ENCODE results near the gene CSH2. TPM values are rescaled to one million over a fixed set of nuclear protein-coding genes. Genes with fewer than 3 reads are reported as not detected.

Gene CSH2
- total and polyA plus RNA-seq, 2 of the 13 experiments (the other 11 are each of a cell fraction or from before 2014, with no cell fraction given), result not detected

GRCh38 chr17:63827002-63827800, 46.3 kb downstream of the CSH2 start, which contains the start of the genes FTSJ3 and PSMC5 (continued):
- TF ChIP-seq ZSCAN5A (CRISPR knock-in tag; IDR thresholded peaks at IDR 0.05; ENCODE audit: borderline replicate concordance) (no peak), LCORL (IDR thresholded peaks at IDR 0.05) (no peak), LCORL (CRISPR knock-in tag; IDR thresholded peaks at IDR 0.05) (peak; percentile 74; the same call in 1 of the 2 replicates), ZNF451 (CRISPR knock-in tag; IDR thresholded peaks at IDR 0.05) (peak; percentile 98), RBM39 (IDR thresholded peaks at IDR 0.05; ENCODE audit: low read depth, low read length, poor library complexity, severe bottlenecking) (peak; percentile 79), ZNF317 (CRISPR knock-in tag; IDR thresholded peaks at IDR 0.05) (peak; percentile 83; the same call in 1 of the 2 replicates), PHF8 (CRISPR knock-in tag; IDR thresholded peaks at IDR 0.05) (peak; percentile 97), ETV5 (CRISPR knock-in tag; IDR thresholded peaks at IDR 0.05; ENCODE audit: borderline replicate concordance) (peak; percentile 94), SALL1 (CRISPR knock-in tag; IDR thresholded peaks at IDR 0.05) (peak; percentile 88; the same call in 1 of the 2 replicates), SP5 (CRISPR knock-in tag; IDR thresholded peaks at IDR 0.05; ENCODE audit: borderline replicate concordance, low read depth) (peak; percentile 23; the same call in 1 of the 2 replicates), HMG20A (CRISPR knock-in tag; IDR thresholded peaks at IDR 0.05; ENCODE audit: borderline replicate concordance) (peak; percentile 46; the same call in 1 of the 2 replicates), POGK (CRISPR knock-in tag; conservative IDR thresholded peaks at IDR 0.05) (peak; percentile 99), ZNF792 (CRISPR knock-in tag; IDR thresholded peaks at IDR 0.05) (peak; percentile 58), RFXAP (CRISPR knock-in tag; IDR thresholded peaks at IDR 0.05; ENCODE audit: borderline replicate concordance) (no peak; the same call in 1 of the 2 replicates), ZBTB26 (CRISPR knock-in tag; IDR thresholded peaks at IDR 0.05; ENCODE audit: borderline replicate concordance) (peak; percentile 29; the same call in 1 of the 2 replicates), TOE1 (CRISPR knock-in tag; IDR thresholded peaks at IDR 0.05) (no peak), DDIT3 (CRISPR knock-in tag; IDR thresholded peaks at IDR 0.05) (no peak), USF2 (IDR thresholded peaks at IDR 0.05; ENCODE audit: low read depth, low read length) (no peak), USF2 (CRISPR knock-in tag; IDR thresholded peaks at IDR 0.05; ENCODE audit: borderline replicate concordance) (no peak; the same call in 1 of the 2 replicates), PLSCR1 (CRISPR knock-in tag; IDR thresholded peaks at IDR 0.05; ENCODE audit: borderline replicate concordance) (no peak), ZNF746 (CRISPR knock-in tag; IDR thresholded peaks at IDR 0.05) (no peak), MTF2 (CRISPR knock-in tag; IDR thresholded peaks at IDR 0.05; ENCODE audit: borderline replicate concordance) (no peak; the same call in 1 of the 2 replicates)
